ENCODE data around the gene LRRK2.

GRCh38 chr12:40378691-40379090 lies 153.9 kb downstream of the LRRK2 start:
- TF ChIP-seq POLR2AphosphoS5 (IDR thresholded peaks at IDR 0.05; ENCODE audit: low read depth, low read length): no peak
- no peak for TF ChIP-seq POLR2A (IDR thresholded peaks at IDR 0.05; ENCODE audit: low read depth, low read length)
- TF ChIP-seq TAF1 (IDR thresholded peaks at IDR 0.05; ENCODE audit: borderline replicate concordance, low read depth, low read length): no peak
